Panc1 (cell line): ENCODE data around the gene GDPD5. TPM values are rescaled to one million over a fixed set of nuclear protein-coding genes. Genes with fewer than 3 reads are reported as not detected.

Experiments
- ATAC-seq: fragments of 200-7000 bp; cut with Tn5 transposase; 2 replicates; pipeline ENCODE4 v1.9.1; 2020; ENCODE audit warnings: mild to moderate bottlenecking, moderate library complexity
- BruUV-seq: library from RNA; stranded (reverse); fragments of 400-500 nt; replicated peaks from 2 replicates; lab custom pipeline; 2021; lab: Mats Ljungman, UMichigan
- CTCF ChIA-PET: fragments of 300-600 bp; sonication (Branson Sonifier 250); formaldehyde crosslinking; loops from one replicate; lab custom pipeline; 2022; ENCODE audit warnings: antibody characterized with exemption; lab: Charles Lee
- POLR2A ChIA-PET: fragments of 300-600 bp; sonication (Branson Sonifier 250); formaldehyde crosslinking; loops from one replicate; lab custom pipeline; 2022; ENCODE audit warnings: antibody characterized with exemption; lab: Charles Lee
- DNase-seq: peaks from one replicate; pipeline ENCODE4 v3.0.0-alpha.2; 2010; ENCODE audit warnings: low read depth, low spot score
- H3K27ac ChIP-seq: 2 replicates; pipeline ENCODE4 v1.5.1; 2011; ENCODE audit warnings: mild to moderate bottlenecking, low read length, inconsistent platforms
- H3K27me3 ChIP-seq: fragments of 200-500 bp; sonication (Bioruptor generic); 2 replicates; pipeline ENCODE4 v1.6.0; 2014; ENCODE audit warnings: low read length, inconsistent platforms; ENCODE audit not compliant: control insufficient read depth, insufficient read depth
- H3K36me3 ChIP-seq: fragments of 200-500 bp; sonication (Bioruptor generic); 2 replicates; pipeline ENCODE4 v1.5.1; 2014; ENCODE audit warnings: inconsistent platforms, mild to moderate bottlenecking, low read length, moderate library complexity; ENCODE audit not compliant: control insufficient read depth, insufficient read depth
- H3K4me1 ChIP-seq: 2 replicates; pipeline ENCODE4 v1.5.1; 2011; ENCODE audit warnings: inconsistent platforms, mild to moderate bottlenecking, low read length, moderate library complexity; ENCODE audit not compliant: control insufficient read depth, insufficient read depth
- H3K4me3 ChIP-seq, 2 experiments: 2 replicates each; pipeline ENCODE4 v1.5.1; 2011 to 2012; ENCODE audit warnings: low read depth in 2 of 2, low read length in 2 of 2, mild to moderate bottlenecking in 2 of 2, inconsistent platforms in 1 of 2, moderate library complexity in 1 of 2
- H3K9me3 ChIP-seq: fragments of 200-500 bp; sonication (Bioruptor generic); 2 replicates; pipeline ENCODE4 v1.5.1; 2014; ENCODE audit warnings: low read depth, mild to moderate bottlenecking, inconsistent platforms, low read length, moderate library complexity; ENCODE audit not compliant: control insufficient read depth, insufficient read depth
- POLR2AphosphoS5 ChIP-seq: IDR thresholded peaks from 2 replicates; pipeline ENCODE4 v1.6.1; 2012; ENCODE audit warnings: mild to moderate bottlenecking, low read depth, low read length, moderate library complexity
- SIN3A ChIP-seq: IDR thresholded peaks from 2 replicates; pipeline ENCODE4 v1.6.1; 2012; ENCODE audit warnings: low read depth, mild to moderate bottlenecking, low read length, moderate library complexity, borderline replicate concordance; ENCODE audit not compliant: insufficient read depth
- TCF7L2 ChIP-seq: IDR thresholded peaks from 2 replicates; pipeline ENCODE4 v1.6.1; 2011; ENCODE audit warnings: mild to moderate bottlenecking, low read depth, low read length, inconsistent platforms
- in situ Hi-C: cut with HindIII; loops from 2 replicates; pipeline ENCODE4 v1.10.0; 2016; ENCODE audit warnings: low sequenced_read_pairs, low pct_unique_long_range_greater_than_20kb
- intact Hi-C: fragments of 100-400 bp; cut with micrococcal nuclease; formaldehyde crosslinking; loops from one replicate; pipeline ENCODE4 v1.10.0; 2022; ENCODE audit not compliant: unreplicated experiment
- total RNA-seq: library from RNA; stranded (reverse); gene quantifications from one replicate; pipeline ENCODE4 v1.2.1, GENCODE V29; 2021; ENCODE audit not compliant: unreplicated experiment
- TF ChIP-seq, protein P1 (sequence below): fragments of 450-650 bp; IDR thresholded peaks from 2 replicates; pipeline ENCODE4 v1.5.1; 2017; ENCODE audit warnings: mild to moderate bottlenecking
- TF ChIP-seq, protein P2 (sequence below), 2 experiments: IDR thresholded peaks; 2 replicates each; pipeline ENCODE4 v1.6.1; 2011 to 2012; ENCODE audit warnings: low read depth in 2 of 2, control low read depth in 1 of 2, low read length in 1 of 2, mild to moderate bottlenecking in 1 of 2, moderate library complexity in 1 of 2; ENCODE audit not compliant: insufficient read depth in 1 of 2

Gene GDPD5
- total RNA-seq, 1 experiment from 2014 or later, result 6.0 TPM

DNA sequence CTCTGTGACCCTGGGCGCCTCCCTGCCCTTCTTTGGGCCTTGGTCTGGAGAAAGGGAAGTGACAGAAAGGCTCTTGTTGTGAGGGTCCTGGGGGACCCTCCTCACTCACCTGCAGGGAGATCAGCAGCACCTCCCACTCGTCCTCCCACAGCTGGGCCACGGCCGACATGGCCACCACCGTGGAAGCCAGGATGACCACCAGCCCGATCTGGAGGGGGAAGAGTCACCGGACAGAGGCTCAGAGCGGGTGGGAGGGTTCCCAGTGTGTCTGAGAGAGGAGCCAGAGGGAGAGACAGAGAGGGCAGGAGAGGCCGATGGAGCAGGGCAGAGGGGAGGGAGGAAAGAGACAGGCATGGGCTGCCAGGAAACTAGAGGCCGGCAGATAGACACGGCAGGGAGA lies 76.0 kb downstream of the GDPD5 start:
- no peak overlapping the region for H3K27ac ChIP-seq
- no peaks in the 10 kb centered on the region for H3K4me1 ChIP-seq
- H3K36me3 ChIP-seq, result no peaks in the 10 kb centered on the region
- DNase-seq, result no peak
- in situ Hi-C loops, result no loop called here
- ATAC-seq, result no peak
- TF ChIP-seq, protein P1, sequence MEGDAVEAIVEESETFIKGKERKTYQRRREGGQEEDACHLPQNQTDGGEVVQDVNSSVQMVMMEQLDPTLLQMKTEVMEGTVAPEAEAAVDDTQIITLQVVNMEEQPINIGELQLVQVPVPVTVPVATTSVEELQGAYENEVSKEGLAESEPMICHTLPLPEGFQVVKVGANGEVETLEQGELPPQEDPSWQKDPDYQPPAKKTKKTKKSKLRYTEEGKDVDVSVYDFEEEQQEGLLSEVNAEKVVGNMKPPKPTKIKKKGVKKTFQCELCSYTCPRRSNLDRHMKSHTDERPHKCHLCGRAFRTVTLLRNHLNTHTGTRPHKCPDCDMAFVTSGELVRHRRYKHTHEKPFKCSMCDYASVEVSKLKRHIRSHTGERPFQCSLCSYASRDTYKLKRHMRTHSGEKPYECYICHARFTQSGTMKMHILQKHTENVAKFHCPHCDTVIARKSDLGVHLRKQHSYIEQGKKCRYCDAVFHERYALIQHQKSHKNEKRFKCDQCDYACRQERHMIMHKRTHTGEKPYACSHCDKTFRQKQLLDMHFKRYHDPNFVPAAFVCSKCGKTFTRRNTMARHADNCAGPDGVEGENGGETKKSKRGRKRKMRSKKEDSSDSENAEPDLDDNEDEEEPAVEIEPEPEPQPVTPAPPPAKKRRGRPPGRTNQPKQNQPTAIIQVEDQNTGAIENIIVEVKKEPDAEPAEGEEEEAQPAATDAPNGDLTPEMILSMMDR, result no peak
- TF ChIP-seq TCF7L2, result no peak
- TF ChIP-seq, protein P2, sequence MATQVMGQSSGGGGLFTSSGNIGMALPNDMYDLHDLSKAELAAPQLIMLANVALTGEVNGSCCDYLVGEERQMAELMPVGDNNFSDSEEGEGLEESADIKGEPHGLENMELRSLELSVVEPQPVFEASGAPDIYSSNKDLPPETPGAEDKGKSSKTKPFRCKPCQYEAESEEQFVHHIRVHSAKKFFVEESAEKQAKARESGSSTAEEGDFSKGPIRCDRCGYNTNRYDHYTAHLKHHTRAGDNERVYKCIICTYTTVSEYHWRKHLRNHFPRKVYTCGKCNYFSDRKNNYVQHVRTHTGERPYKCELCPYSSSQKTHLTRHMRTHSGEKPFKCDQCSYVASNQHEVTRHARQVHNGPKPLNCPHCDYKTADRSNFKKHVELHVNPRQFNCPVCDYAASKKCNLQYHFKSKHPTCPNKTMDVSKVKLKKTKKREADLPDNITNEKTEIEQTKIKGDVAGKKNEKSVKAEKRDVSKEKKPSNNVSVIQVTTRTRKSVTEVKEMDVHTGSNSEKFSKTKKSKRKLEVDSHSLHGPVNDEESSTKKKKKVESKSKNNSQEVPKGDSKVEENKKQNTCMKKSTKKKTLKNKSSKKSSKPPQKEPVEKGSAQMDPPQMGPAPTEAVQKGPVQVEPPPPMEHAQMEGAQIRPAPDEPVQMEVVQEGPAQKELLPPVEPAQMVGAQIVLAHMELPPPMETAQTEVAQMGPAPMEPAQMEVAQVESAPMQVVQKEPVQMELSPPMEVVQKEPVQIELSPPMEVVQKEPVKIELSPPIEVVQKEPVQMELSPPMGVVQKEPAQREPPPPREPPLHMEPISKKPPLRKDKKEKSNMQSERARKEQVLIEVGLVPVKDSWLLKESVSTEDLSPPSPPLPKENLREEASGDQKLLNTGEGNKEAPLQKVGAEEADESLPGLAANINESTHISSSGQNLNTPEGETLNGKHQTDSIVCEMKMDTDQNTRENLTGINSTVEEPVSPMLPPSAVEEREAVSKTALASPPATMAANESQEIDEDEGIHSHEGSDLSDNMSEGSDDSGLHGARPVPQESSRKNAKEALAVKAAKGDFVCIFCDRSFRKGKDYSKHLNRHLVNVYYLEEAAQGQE (IDR thresholded peaks at IDR 0.05; ENCODE audit: insufficient read depth in 1 of 2, low read depth in 2 of 2, low read length in 1 of 2), result no peak
- TF ChIP-seq POLR2AphosphoS5, result no peak
- no peak for TF ChIP-seq SIN3A
- 0 out of 2 replicates have a peak, but pooled peaks cover 3% of the 10 kb centered on the region for H3K27me3 ChIP-seq
- BruUV-seq, result no TSS peak
- H3K4me3 ChIP-seq, result no peak overlapping the region
- intact Hi-C loops, result no loop called here
- POLR2A ChIA-PET, result no interaction called here
- CTCF ChIA-PET, result no interaction called here
- H3K9me3 ChIP-seq, result no peaks in the 10 kb centered on the region

DNA sequence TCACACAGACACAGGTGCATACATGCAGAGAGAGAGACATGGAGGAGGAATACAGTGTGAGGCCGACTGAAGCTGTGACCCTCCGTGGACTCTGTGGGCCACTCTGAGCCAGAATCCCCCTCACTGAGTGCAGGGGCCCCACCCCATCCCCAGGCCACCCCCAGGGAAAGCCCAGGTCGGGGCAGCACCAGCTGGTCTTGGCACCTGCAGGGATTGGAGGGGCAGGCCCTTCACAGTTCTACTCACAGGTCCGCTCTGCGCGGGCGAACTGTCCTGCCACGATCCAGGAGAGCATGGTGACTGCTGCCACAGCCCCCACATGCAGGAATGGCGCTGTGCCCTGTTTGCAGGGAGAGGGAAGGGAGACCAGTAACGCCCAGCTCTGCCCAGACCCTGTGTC lies 76.5 kb downstream of the GDPD5 start:
- ChIA-PET POLR2A (no interaction called here), CTCF (interaction anchor here (0.6 kb wide), 1 partner anchor 321 kb away, joined by 3 read pairs; no protein-coding TSS in a partner anchor)
- no peak for DNase-seq
- intact Hi-C loops, result no loop called here
- H3K4me3 ChIP-seq, result no peak overlapping the region
- H3K36me3 ChIP-seq, result no peaks in the 10 kb centered on the region
- in situ Hi-C loops, result no loop called here
- no peaks in the 10 kb centered on the region for H3K9me3 ChIP-seq
- no TSS peak for BruUV-seq
- H3K4me1 ChIP-seq, result no peaks in the 10 kb centered on the region
- ATAC-seq, result no peak
- TF ChIP-seq, protein P2 (IDR thresholded peaks at IDR 0.05; ENCODE audit: insufficient read depth in 1 of 2, low read depth in 2 of 2, low read length in 1 of 2), result no peak
- TF ChIP-seq, protein P1, result no peak
- no peak for TF ChIP-seq TCF7L2
- no peak for TF ChIP-seq POLR2AphosphoS5
- TF ChIP-seq SIN3A, result no peak
- H3K27me3 ChIP-seq, result 0 out of 2 replicates have a peak, but pooled peaks cover 3% of the 10 kb centered on the region
- no peak overlapping the region for H3K27ac ChIP-seq
